Parathyroid adenoma (tissue), 2 donors: ENCODE results near the gene NANP.
A peak's percentile ranks its signal among the peaks of the same experiment; 100 is the strongest.

ENCODE experiments used
- H2AFZ ChIP-seq: fragments of 300-600 bp; sonication (generic); one replicate; pipeline ENCODE4 v1.7.0; 2017; ENCODE audit warnings: antibody characterized with exemption, mild to moderate bottlenecking
- H3K27ac ChIP-seq: fragments of 300-600 bp; sonication (generic); one replicate; pipeline ENCODE4 v1.7.0; 2017
- H3K27me3 ChIP-seq: fragments of 300-600 bp; sonication (generic); one replicate; pipeline ENCODE4 v1.7.0; 2017; ENCODE audit warnings: low read length; ENCODE audit not compliant: control insufficient read depth, insufficient read depth
- H3K36me3 ChIP-seq: fragments of 300-600 bp; sonication (generic); one replicate; pipeline ENCODE4 v1.7.0; 2017; ENCODE audit warnings: low read length; ENCODE audit not compliant: control insufficient read depth, insufficient read depth
- H3K4me1 ChIP-seq: fragments of 300-600 bp; sonication (generic); one replicate; pipeline ENCODE4 v1.7.0; 2017; ENCODE audit warnings: control low read depth
- H3K4me2 ChIP-seq: fragments of 300-600 bp; sonication (generic); one replicate; pipeline ENCODE4 v1.7.0; 2017; ENCODE audit warnings: low read length
- H3K4me3 ChIP-seq: fragments of 300-600 bp; sonication (generic); one replicate; pipeline ENCODE4 v1.7.0; 2017; ENCODE audit warnings: low read depth, low read length
- H3K79me2 ChIP-seq: fragments of 300-600 bp; sonication (generic); one replicate; pipeline ENCODE4 v1.7.0; 2017; ENCODE audit warnings: control low read depth
- H3K9ac ChIP-seq: fragments of 300-600 bp; sonication (generic); one replicate; pipeline ENCODE4 v1.7.0; 2017; ENCODE audit warnings: mild to moderate bottlenecking
- H3K9me3 ChIP-seq: fragments of 300-600 bp; sonication (generic); one replicate; pipeline ENCODE4 v1.7.0; 2017; ENCODE audit warnings: low read length; ENCODE audit not compliant: control insufficient read depth
- TF ChIP-seq, protein P1 (sequence below): fragments of 300-600 bp; sonication (generic); IDR thresholded peaks from one replicate; pipeline ENCODE4 v1.7.0; 2017; ENCODE audit warnings: antibody characterized with exemption, mild to moderate bottlenecking
- donor health status: primary hyperparathyroidism.

The NANP gene

DNA sequence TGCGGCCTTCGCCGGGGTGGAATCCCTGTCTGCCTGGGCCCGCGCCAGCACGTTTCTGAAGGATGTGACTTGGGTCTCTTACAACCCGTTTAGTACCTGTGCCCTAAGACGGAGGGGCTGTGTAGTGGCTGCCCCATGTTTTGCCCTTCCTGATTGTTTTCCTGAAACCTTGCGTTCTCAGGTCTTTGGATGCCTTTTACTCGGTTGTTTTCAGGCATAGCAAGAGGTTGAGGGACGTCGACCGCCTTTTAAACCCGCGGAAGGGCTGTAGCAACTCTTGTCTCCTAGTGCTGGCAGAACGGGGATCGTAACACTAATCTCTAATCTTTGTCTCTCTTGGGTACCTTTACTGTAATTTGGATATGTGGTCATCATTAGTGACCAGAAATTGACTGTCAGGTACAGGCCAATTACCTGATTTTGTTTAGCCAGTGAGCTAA is 706 bp upstream of the NANP start:
- H2AFZ ChIP-seq: peak overlapping the region; percentile 98
- H3K36me3 ChIP-seq: no peaks in the 10 kb centered on the region
- TF ChIP-seq, protein P1, sequence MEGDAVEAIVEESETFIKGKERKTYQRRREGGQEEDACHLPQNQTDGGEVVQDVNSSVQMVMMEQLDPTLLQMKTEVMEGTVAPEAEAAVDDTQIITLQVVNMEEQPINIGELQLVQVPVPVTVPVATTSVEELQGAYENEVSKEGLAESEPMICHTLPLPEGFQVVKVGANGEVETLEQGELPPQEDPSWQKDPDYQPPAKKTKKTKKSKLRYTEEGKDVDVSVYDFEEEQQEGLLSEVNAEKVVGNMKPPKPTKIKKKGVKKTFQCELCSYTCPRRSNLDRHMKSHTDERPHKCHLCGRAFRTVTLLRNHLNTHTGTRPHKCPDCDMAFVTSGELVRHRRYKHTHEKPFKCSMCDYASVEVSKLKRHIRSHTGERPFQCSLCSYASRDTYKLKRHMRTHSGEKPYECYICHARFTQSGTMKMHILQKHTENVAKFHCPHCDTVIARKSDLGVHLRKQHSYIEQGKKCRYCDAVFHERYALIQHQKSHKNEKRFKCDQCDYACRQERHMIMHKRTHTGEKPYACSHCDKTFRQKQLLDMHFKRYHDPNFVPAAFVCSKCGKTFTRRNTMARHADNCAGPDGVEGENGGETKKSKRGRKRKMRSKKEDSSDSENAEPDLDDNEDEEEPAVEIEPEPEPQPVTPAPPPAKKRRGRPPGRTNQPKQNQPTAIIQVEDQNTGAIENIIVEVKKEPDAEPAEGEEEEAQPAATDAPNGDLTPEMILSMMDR: no peak

DNA sequence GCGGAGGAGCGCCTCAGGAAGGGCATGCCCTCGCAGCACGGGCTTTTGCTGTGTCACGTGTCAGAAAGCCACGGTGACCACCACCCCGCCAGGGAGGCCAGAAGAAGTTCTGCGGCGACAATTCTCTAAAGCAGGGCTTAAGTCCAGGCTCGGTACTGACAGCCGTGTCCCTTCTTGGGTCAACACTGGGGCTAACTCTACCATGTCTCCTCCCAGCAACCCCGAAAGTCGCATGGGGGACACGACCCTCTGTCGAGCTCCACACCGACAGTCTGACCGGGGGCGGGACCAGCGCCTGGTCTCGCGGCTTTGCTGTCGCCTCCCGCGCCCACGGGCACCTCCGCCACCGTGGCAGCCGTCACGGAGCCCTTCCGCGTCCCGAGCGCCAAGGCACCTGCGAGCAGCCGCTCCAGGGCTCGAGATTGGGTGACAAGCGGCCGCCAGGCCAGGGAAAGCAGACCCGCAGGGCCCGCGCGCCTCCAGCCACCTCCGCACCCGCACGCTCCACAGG is 534 bp downstream of the NANP start:
- Histone ChIP-seq H3K27me3 (no peaks in the 10 kb centered on the region), H3K4me3 (peak overlapping the region; percentile 63), H3K4me1 (no peaks in the 10 kb centered on the region), H3K4me2 (peak overlapping the region; percentile 87), H3K36me3 (no peaks in the 10 kb centered on the region), H3K9ac (no peak overlapping the region), H3K9me3 (no peaks in the 10 kb centered on the region), H2AFZ (peak overlapping the region; percentile 98), H3K27ac (peak overlapping the region; percentile 94), H3K79me2 (peaks cover 2% of the 10 kb centered on the region)
- TF ChIP-seq, protein P1: no peak

More for the DNA sequence above, 706 bp upstream of the NANP start:
- H3K4me1 ChIP-seq: no peaks in the 10 kb centered on the region
- H3K4me3 ChIP-seq: peak overlapping the region; percentile 63
- H3K4me2 ChIP-seq: peak overlapping the region; percentile 87
- peak overlapping the region; percentile 79 for H3K9ac ChIP-seq
- H3K9me3 ChIP-seq: no peaks in the 10 kb centered on the region
- peak overlapping the region; percentile 94 for H3K27ac ChIP-seq
- peaks cover 2% of the 10 kb centered on the region for H3K79me2 ChIP-seq
- no peaks in the 10 kb centered on the region for H3K27me3 ChIP-seq

DNA sequence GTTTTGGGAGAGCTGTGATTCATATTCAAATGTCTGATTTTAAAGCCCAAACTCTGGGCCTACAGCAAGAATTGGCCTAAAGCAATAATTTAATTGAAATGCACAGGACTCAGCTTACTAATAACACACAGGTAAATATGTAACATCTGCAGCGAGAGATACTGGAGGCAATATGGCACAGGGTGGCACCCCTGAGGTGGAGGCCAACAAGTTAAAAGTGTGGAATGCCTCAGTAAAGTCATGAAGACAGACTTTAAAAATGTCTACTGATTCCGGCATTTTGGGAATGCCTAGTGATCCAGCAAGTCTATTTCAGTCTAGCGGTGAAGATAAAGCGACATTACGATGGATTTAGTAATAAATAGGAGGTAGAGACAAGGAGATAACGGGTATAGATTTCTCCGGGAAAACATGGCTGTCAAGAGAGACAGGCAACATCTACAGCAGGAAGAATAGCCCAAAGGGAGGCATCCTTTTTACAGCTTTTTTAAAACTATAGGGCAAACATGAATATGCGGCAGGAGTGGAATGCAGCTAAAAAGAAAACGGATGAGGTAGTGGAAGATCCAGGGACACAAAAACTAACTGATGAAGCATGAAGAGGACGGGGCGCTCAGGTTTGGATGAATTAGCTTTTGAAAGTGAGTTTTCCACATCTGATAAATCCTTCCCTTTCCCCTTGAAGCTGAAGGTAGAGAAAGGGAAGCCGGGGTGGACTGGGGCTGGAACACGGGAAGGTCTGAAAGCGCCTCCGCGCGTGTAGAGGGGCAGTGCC is 1.2 kb downstream of the NANP start:
- peak overlapping the region; percentile 98 for H2AFZ ChIP-seq

DNA sequence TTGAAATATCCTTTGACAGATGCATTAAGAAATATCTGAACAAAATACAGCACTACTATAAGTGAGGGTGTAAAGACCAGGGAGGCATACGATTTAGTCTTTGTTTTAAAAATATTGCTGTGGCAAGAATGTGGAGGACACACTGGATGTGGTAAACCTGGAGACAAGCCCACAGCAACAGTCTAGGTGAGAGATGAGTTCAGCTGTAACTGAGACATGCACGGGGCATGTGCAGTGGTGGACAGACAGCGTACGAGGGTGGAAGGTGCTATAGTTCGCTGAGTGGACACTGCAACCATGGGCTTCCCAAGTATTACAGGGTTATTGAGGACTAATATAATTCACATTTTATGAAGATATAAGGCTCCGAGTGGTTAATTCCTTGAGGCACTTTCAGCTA is 1.8 kb downstream of the NANP start:
- TF ChIP-seq, protein P1: no peak
- H3K36me3 ChIP-seq: no peaks in the 10 kb centered on the region
- H3K79me2 ChIP-seq: peaks cover 2% of the 10 kb centered on the region
- H3K27me3 ChIP-seq: no peaks in the 10 kb centered on the region
- no peak overlapping the region for H3K9ac ChIP-seq
- H3K4me2 ChIP-seq: no peak overlapping the region
- H3K27ac ChIP-seq: no peak overlapping the region
- no peaks in the 10 kb centered on the region for H3K9me3 ChIP-seq
- H3K4me1 ChIP-seq: no peaks in the 10 kb centered on the region
- H3K4me3 ChIP-seq: no peak overlapping the region
- H2AFZ ChIP-seq: no peak overlapping the region

More for the DNA sequence above, 1.2 kb downstream of the NANP start:
- Histone ChIP-seq H3K4me1 (no peaks in the 10 kb centered on the region), H3K4me3 (peak overlapping the region; percentile 63), H3K27me3 (no peaks in the 10 kb centered on the region), H3K36me3 (no peaks in the 10 kb centered on the region), H3K79me2 (peaks cover 2% of the 10 kb centered on the region), H3K9me3 (no peaks in the 10 kb centered on the region), H3K27ac (peak overlapping the region; percentile 94), H3K9ac (no peak overlapping the region), H3K4me2 (peak overlapping the region; percentile 87)
- TF ChIP-seq, protein P1: no peak
